Esophagus (tissue), 2 donors: ENCODE measurements around the gene CREB5. TPM values are rescaled to one million over a fixed set of nuclear protein-coding genes. Genes with fewer than 3 reads are reported as not detected.

Experiments used
- H3K27ac ChIP-seq, 2 donors: one replicate each; pipeline ENCODE4 v1.5.1; 2013; ENCODE audit warnings: low read depth in 2 of 2, mild to moderate bottlenecking in 2 of 2, inconsistent platforms in 1 of 2, low read length in 1 of 2, moderate library complexity in 1 of 2
- H3K27me3 ChIP-seq, 2 donors: one replicate each; pipeline ENCODE4 v1.6.1; 2013; ENCODE audit warnings: low read length in 2 of 2, control low read depth in 1 of 2, mild to moderate bottlenecking in 1 of 2; ENCODE audit not compliant: insufficient read depth in 2 of 2, control insufficient read depth in 1 of 2
- H3K36me3 ChIP-seq, 2 donors: one replicate each; pipeline ENCODE4 v1.6.1; 2013; ENCODE audit warnings: low read length in 1 of 2; ENCODE audit not compliant: control insufficient read depth in 2 of 2, insufficient read depth in 2 of 2
- H3K4me1 ChIP-seq, 2 donors: one replicate each; pipeline ENCODE4 v1.6.1; 2013; ENCODE audit warnings: low read length in 1 of 2; ENCODE audit not compliant: control insufficient read depth in 2 of 2, insufficient read depth in 2 of 2
- H3K4me3 ChIP-seq, 2 donors: one replicate each; pipeline ENCODE4 v1.5.1; 2013; ENCODE audit warnings: low read length in 2 of 2, mild to moderate bottlenecking in 2 of 2, low read depth in 1 of 2, moderate library complexity in 1 of 2
- H3K9me3 ChIP-seq, 2 donors: one replicate each; pipeline ENCODE4 v1.6.1; 2013; ENCODE audit warnings: mild to moderate bottlenecking in 2 of 2, low read depth in 1 of 2, low read length in 1 of 2, moderate library complexity in 1 of 2; ENCODE audit not compliant: control insufficient read depth in 2 of 2, insufficient read depth in 1 of 2
- WGBS, 2 donors: extraction: QIAGEN DNeasy Blood & Tissue Kit; methylation state at CpG; one replicate each; pipeline ENCODE4 v1.1.7; 2013; 5-methylcytosine and 5-hydroxymethylcytosine counted together
- polyA plus RNA-seq, 2 donors: library from polyadenylated mRNA; stranded (reverse); fragments of 200-250 nt; gene quantifications; one replicate each; pipeline ENCODE4 v1.2.3, GENCODE V29; 2013
- donor health status: healthy with polysubstance abuse.
- donor health status: Bipolar disorder and iron deficiency.

Gene CREB5
- polyA plus RNA-seq, 2 donors, result 0.67 to 1.2 TPM

DNA sequence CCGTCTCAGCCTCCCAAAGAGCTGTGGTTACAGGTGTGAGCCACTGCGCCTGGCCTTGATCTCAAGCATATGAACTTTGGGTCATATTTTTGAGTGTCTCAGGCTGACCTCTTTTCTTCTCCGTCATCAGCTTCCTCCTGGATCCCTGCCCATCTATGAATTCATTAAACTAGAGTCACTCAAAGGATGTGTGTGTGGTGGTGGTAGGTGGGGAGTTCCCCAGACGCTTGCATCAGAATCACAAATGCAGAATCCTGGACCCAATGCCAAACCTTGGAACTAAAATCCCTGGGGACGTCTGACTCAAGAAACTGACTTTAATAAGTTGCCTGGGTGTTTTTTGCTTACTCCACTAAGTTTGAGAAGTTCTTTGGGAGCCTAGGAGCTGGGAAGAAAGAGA, 6.7 kb upstream of the CREB5 start:
- Histone ChIP-seq H3K4me3 (no peak overlapping the region), H3K4me1 (peaks cover 3 to 12% of the 10 kb centered on the region in 2 donors), H3K27me3 (no peaks in the 10 kb centered on the region), H3K36me3 (no peaks in the 10 kb centered on the region), H3K9me3 (no peaks in the 10 kb centered on the region), H3K27ac (no peak overlapping the region)
- WGBS, 2 donors, result 34 to 41% methylated on average over 5 of the region's 5 CpGs

DNA sequence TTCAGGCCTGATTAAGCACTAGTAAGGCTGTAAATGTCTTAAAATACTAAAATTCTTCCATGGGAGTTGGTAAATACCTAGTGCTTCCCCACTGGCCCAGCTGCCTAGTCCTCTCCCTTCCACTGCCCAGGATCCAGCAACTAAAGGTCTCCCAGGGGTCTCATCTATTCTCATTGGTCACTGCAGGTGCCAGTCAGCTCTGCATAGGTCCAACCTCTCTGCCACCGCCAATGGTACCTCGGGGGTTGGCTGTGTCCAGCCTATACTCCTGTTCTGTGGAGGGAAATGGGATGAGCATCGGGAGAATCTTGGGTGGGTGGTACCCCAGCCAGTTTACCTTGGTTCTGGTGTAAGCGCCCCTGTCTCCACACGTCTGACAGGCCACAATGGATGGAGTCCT, 6.1 kb upstream of the CREB5 start:
- 87 to 92% methylated on average over 5 of the region's 5 CpGs for WGBS, 2 donors
- H3K27me3 ChIP-seq, result no peaks in the 10 kb centered on the region

DNA sequence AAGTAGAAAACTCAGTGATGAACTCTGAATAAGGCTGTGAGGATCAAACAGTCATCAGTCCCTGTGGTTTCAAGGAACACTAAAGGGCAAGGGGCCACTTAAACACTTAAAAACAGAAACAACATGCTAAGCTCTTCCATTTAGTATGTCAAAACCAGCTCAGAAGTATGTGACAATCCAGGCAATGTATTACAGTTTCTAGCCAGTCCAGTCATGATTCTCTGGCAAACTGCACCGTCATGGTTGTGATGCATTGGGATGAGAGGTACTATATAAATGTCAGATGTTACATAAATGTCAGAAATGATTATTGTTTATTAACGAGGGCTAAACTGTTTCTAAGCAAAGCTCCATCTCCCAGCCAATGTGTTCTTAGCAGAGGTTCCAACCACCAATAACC, 4.7 kb upstream of the CREB5 start:
- Histone ChIP-seq H3K27me3 (peaks cover 0 to 2% of the 10 kb centered on the region in 2 donors), H3K4me3 (no peak overlapping the region)
- 33 to 41% methylated on average over 2 of the region's 2 CpGs for WGBS, 2 donors

More for the DNA sequence above, 6.1 kb upstream of the CREB5 start:
- peaks cover 3 to 12% of the 10 kb centered on the region in 2 donors for H3K4me1 ChIP-seq
- H3K4me3 ChIP-seq, result no peak overlapping the region
- H3K9me3 ChIP-seq, result no peaks in the 10 kb centered on the region
- H3K36me3 ChIP-seq, result no peaks in the 10 kb centered on the region
- no peak overlapping the region for H3K27ac ChIP-seq

DNA sequence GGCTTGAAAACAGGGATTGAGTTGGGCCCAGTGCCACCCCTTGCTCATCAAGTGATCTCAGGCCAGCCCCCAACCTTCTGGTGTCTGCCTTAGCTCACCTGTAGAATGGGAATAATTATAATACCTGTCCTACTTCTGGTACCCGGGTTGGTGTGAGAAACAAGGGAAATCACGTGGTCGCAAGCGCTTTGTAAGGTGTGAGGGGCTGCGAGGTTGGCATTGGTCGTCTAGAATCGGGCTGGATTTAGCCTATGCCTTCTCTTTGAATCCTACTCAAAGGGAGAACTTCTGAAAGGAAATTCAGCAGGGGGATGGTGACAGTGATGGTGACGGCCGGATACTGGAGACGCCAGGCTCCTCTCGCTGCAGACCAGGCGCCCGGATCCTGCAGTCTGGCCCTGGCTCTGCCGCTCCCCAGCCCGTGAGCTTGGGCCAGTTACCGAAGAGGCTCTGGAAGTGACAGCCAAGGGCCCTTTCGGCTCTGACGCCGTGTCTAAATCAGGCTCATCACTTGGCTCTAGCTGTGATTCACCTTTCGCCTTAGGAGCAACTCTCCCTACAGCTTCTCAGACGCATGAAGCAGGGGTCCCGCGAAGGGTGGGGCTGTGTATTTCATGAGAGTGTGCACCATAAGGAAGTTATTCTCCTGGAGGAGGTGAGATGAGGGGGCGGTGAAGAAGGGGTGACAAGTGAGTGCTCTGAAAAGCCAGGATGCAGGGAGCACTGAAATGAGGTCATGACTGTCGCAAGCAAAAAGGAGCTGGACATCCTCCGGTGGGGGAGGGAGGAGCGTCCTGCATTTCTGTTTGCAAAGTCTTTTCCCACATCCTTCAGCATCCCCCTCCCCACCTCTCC, 4.0 kb upstream of the CREB5 start:
- H3K9me3 ChIP-seq, result no peaks in the 10 kb centered on the region
- peak overlapping the region in 1 of 2 donors; percentile 47 for H3K4me3 ChIP-seq
- 33 to 45% methylated on average over 27 of the region's 27 CpGs for WGBS, 2 donors
- peak overlapping the region; percentile 51 to 83 for H3K27ac ChIP-seq
- H3K27me3 ChIP-seq, result peaks cover 0 to 2% of the 10 kb centered on the region in 2 donors
- no peaks in the 10 kb centered on the region for H3K36me3 ChIP-seq
- peaks cover 3 to 12% of the 10 kb centered on the region in 2 donors for H3K4me1 ChIP-seq

More for the DNA sequence above, 4.7 kb upstream of the CREB5 start:
- H3K9me3 ChIP-seq, result no peaks in the 10 kb centered on the region
- no peaks in the 10 kb centered on the region for H3K36me3 ChIP-seq
- H3K4me1 ChIP-seq, result peaks cover 3 to 12% of the 10 kb centered on the region in 2 donors
- peak overlapping the region; percentile 51 to 83 for H3K27ac ChIP-seq

DNA sequence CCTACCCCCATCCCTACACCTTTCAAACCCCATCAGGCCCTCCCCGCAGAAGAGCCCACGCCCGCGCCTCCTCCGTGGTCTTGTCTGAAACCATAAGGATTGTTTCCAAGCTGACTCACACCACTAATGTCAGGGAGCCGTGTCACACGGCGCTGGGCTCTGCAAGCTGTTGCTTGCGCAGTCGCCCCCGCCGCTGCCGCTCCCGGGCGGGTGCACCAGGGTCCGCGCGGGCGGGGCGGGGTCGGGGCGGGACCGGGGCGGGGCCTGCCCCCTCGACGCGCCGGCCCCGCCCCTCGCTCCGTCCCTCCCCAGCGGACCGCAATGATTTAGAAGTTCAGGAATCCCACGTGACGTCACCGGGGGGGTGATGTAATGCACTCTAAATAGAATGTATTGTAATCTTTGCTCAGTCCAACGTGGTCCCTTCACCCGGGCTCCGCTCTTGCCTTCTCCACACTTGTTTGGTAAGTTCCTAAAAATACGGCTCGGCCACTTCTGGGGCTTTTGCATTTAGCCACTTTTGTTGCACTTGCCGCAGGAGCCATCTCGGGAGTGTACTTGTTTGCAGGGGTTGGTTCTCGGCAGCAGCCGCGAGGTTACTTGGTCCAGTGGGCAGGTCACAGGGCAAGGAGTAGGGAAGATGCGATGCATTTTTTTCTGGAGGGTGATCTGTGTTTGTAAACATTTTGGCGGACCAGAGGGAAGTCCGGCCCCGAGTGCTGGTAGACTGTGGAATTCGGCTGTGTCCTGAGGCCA, 3.2 kb upstream of the CREB5 start:
- Histone ChIP-seq H3K9me3 (no peaks in the 10 kb centered on the region), H3K36me3 (no peaks in the 10 kb centered on the region), H3K27me3 (peaks cover 0 to 2% of the 10 kb centered on the region in 2 donors), H3K4me3 (peak overlapping the region; percentile 40 to 47), H3K4me1 (peaks cover 3 to 12% of the 10 kb centered on the region in 2 donors), H3K27ac (peak overlapping the region; percentile 55 to 83)
- WGBS, 2 donors, result 0 to 1% methylated on average over 51 of the region's 51 CpGs

DNA sequence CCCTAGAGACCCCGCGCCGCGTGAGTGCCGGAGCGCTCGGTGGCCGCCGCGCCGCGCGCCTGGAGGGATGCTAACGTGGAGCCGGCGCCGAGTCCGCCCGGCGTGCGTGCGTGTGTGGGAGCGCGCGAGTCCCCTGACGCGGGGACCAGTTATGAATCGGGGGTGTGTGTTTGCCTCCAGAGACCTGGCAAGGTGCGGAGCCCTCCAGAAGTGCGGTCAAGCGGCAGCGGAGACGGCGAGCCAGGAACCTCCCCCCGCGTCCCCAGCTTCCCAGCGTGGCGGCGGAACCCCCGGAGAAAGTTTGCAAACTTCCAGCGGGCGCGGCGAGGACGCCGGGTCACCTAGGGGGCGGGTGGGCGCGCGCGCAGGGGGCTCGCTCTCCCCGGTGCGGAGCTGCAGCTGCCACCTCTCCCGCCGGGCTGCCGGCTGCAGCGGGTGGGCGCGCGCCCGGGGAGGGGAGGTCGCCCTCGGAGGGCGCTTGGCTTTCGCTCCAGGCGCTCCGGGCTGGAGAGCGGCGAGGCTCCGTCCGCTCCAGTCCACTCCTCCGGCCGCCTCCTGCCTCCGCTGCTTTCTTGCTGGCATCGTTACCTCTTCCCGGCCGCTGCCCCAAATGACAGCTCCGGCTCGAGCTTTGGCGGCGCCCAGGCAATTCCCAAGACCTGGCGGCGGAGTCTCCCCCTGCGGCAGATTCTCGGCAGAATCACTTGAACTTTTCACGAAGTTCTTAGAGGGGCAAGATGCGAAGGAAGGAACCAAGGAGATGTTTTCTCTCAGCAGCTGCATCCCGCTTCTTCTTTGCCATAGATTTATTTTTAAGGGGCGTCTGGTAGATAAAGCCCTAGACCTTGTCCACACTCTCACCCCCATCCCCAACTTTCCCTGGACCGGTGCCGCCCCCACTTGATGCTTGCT, 2.3 kb upstream of the CREB5 start:
- WGBS, 2 donors, result 1% methylated on average over 81 to 92 of the region's 92 CpGs
- no peaks in the 10 kb centered on the region for H3K36me3 ChIP-seq

DNA sequence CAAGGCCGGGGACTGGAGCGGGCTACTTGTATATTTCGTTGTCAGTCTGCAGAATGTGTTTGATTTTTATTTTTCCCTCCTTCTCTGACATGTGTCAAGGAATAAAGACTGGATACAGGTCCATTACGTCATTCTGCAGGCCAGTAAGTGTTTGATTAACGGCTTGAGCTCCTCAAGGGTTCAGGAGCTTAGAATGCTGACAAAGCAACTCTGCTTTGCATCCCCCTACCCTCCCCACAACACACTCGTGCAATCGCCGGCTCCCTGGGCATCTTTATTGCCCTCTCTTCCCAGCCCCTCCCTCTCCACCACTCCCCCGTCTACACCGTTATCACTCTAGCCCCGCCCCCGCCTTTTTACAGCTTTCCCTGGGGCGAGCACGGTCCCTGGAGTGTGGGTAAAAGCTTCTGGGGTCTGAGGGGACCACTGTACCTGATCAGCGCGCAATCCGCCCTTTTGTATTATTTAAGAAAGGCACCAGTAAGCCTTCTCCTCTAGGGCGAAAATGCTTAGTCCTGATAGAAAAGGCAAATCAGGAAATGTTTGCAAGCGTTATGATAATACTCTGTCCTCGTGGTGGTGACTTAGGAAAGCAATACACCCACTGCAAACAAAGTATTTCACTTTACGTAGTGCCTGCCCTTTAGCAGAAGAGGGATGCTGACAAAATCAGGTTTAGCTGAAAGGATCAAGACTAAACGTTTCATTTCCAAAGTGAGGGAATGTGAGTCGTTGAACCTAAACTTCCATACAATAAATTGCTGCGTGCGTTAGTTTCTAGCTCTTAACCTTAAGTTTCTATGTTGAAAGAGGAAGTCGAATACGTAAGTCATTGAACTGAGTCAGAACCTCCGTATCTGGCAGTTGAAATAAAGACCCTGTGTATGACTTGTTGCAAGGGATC, 1.4 kb upstream of the CREB5 start:
- H3K4me1 ChIP-seq, result peaks cover 3 to 12% of the 10 kb centered on the region in 2 donors

More for the DNA sequence above, 2.3 kb upstream of the CREB5 start:
- Histone ChIP-seq H3K9me3 (no peaks in the 10 kb centered on the region), H3K27ac (peak overlapping the region; percentile 55 to 83), H3K27me3 (peaks cover 0 to 2% of the 10 kb centered on the region in 2 donors), H3K4me1 (peaks cover 3 to 12% of the 10 kb centered on the region in 2 donors), H3K4me3 (peak overlapping the region; percentile 40 to 47)

DNA sequence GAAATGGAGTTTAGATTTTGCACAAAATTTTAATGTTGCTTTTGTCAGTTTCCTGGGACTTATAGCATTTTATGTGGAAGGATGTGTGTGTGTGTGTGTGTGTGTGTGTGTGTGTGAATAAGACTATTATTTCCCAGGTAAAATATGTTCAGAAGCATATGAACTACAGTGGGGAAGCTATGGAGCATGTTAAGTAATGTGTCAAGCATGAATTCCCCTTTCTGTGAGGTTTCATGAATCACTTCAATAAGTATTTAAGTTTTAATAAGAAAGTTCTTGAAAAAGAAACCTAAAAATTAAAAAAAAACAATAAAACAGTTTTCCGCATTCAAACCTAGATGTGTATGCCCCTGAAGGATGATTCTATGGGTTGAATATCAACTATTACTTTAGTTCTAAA, 693 bp downstream of the CREB5 start:
- H3K4me1 ChIP-seq, result peaks cover 3 to 8% of the 10 kb centered on the region in 2 donors
- no peak overlapping the region for H3K27ac ChIP-seq
- no peak overlapping the region for H3K4me3 ChIP-seq
- H3K36me3 ChIP-seq, result no peaks in the 10 kb centered on the region
- WGBS, 2 donors, result 98 to 99% methylated on average over 1 of the region's 1 CpG
- no peaks in the 10 kb centered on the region for H3K9me3 ChIP-seq
- peaks cover 0 to 5% of the 10 kb centered on the region in 2 donors for H3K27me3 ChIP-seq

More for the DNA sequence above, 1.4 kb upstream of the CREB5 start:
- WGBS, 2 donors, result 8 to 9% methylated on average over 28 of the region's 28 CpGs
- H3K36me3 ChIP-seq, result no peaks in the 10 kb centered on the region
- H3K27ac ChIP-seq, result peak overlapping the region in 1 of 2 donors; percentile 21
- peaks cover 0 to 5% of the 10 kb centered on the region in 2 donors for H3K27me3 ChIP-seq
- no peaks in the 10 kb centered on the region for H3K9me3 ChIP-seq
- H3K4me3 ChIP-seq, result peak overlapping the region; percentile 0 to 47
